GM23338 (cell line): ENCODE results near the gene ATG4C. TPM values are rescaled to one million over a fixed set of nuclear protein-coding genes. Genes with fewer than 3 reads are reported as not detected.

Experiments
- ATAC-seq: fragments of 200-7000 bp; cut with Tn5 transposase; 3 replicates; pipeline ENCODE4 v1.9.1; 2020
- DNase-seq: peaks from one replicate; pipeline ENCODE4 v3.0.0-alpha.2; 2015; ENCODE audit warnings: low spot score
- H2AFZ ChIP-seq: fragments of 200-600 bp; sonication (generic); 2 replicates; pipeline ENCODE4 v1.8.0; 2016; ENCODE audit warnings: antibody characterized with exemption, mild to moderate bottlenecking, moderate library complexity
- H3F3A ChIP-seq: fragments of 200-600 bp; sonication (generic); replicated peaks from 2 replicates; pipeline ENCODE4 v1.8.0; 2017; ENCODE audit warnings: antibody characterized with exemption, mixed run types, low read depth
- H3K27ac ChIP-seq: fragments of 200-600 bp; sonication (generic); 2 replicates; pipeline ENCODE4 v1.6.1; 2016; ENCODE audit warnings: low read depth
- H3K27me3 ChIP-seq: fragments of 200-600 bp; sonication (generic); 2 replicates; pipeline ENCODE4 v1.8.0; 2016; ENCODE audit warnings: mild to moderate bottlenecking, mixed run types, moderate library complexity; ENCODE audit not compliant: insufficient read depth
- H3K36me3 ChIP-seq: fragments of 200-600 bp; sonication (generic); 2 replicates; pipeline ENCODE4 v1.8.0; 2016; ENCODE audit warnings: mild to moderate bottlenecking; ENCODE audit not compliant: insufficient read depth
- H3K4me1 ChIP-seq: fragments of 200-600 bp; sonication (generic); 2 replicates; pipeline ENCODE4 v1.8.0; 2016; ENCODE audit warnings: mild to moderate bottlenecking, moderate library complexity; ENCODE audit not compliant: insufficient read depth
- H3K4me2 ChIP-seq: fragments of 200-600 bp; sonication (generic); 2 replicates; pipeline ENCODE4 v1.7.1; 2017; ENCODE audit warnings: mixed run types
- H3K4me3 ChIP-seq: fragments of 200-600 bp; sonication (generic); 2 replicates; pipeline ENCODE4 v1.6.1; 2016; ENCODE audit warnings: mixed run types
- H3K79me2 ChIP-seq: fragments of 200-600 bp; sonication (generic); replicated peaks from 2 replicates; pipeline ENCODE4 v1.8.0; 2017; ENCODE audit warnings: mild to moderate bottlenecking; ENCODE audit not compliant: insufficient read depth
- H3K9me2 ChIP-seq: fragments of 200-600 bp; sonication (generic); 2 replicates; pipeline ENCODE4 v1.8.0; 2017; ENCODE audit not compliant: insufficient read depth
- H4K20me1 ChIP-seq: fragments of 200-600 bp; sonication (generic); replicated peaks from 2 replicates; pipeline ENCODE4 v1.8.0; 2017; ENCODE audit warnings: mild to moderate bottlenecking; ENCODE audit not compliant: insufficient read depth
- H3K27ac Mint-ChIP-seq: 2 replicates; pipeline ENCODE4 v1.8.0; 2020; ENCODE audit warnings: inconsistent platforms, mild to moderate bottlenecking, moderate library complexity, mixed read lengths
- H3K27me3 Mint-ChIP-seq: 3 replicates; pipeline ENCODE4 v1.8.0; 2022; ENCODE audit warnings: low read depth, mild to moderate bottlenecking, moderate library complexity, mixed read lengths, inconsistent platforms; ENCODE audit not compliant: insufficient read depth, poor library complexity
- H3K36me3 Mint-ChIP-seq: 3 replicates; pipeline ENCODE4 v1.8.0; 2021; ENCODE audit warnings: low read depth, mild to moderate bottlenecking, inconsistent platforms, moderate library complexity, mixed read lengths
- H3K4me1 Mint-ChIP-seq: 3 replicates; pipeline ENCODE4 v1.8.0; 2020; ENCODE audit warnings: mild to moderate bottlenecking, inconsistent platforms, mixed read lengths
- H3K4me3 Mint-ChIP-seq: 3 replicates; pipeline ENCODE4 v1.8.0; 2021; ENCODE audit warnings: moderate library complexity, mild to moderate bottlenecking, inconsistent platforms, mixed read lengths
- H3K9me3 Mint-ChIP-seq: 3 replicates; pipeline ENCODE4 v1.8.0; 2020; ENCODE audit warnings: moderate library complexity, mild to moderate bottlenecking, inconsistent platforms, mixed read lengths
- CREB1 ChIP-seq: fragments of 250-450 bp; sonication (Bioruptor Pico); IDR thresholded peaks from 2 replicates; pipeline ENCODE4 v1.5.0; 2020; ENCODE audit warnings: low read depth, mild to moderate bottlenecking, moderate library complexity
- EZH2 ChIP-seq: fragments of 200-600 bp; sonication (generic); IDR thresholded peaks from one replicate; pipeline ENCODE4 v1.8.0; 2017; ENCODE audit warnings: antibody characterized with exemption, mild to moderate bottlenecking, low read depth; ENCODE audit not compliant: unreplicated experiment
- EZH2phosphoT487 ChIP-seq: fragments of 200-600 bp; sonication (generic); IDR thresholded peaks from one replicate; pipeline ENCODE4 v1.8.1; 2018; ENCODE audit warnings: antibody characterized with exemption; ENCODE audit not compliant: unreplicated experiment
- JUNB ChIP-seq: IDR thresholded peaks from one replicate; pipeline ENCODE4 v1.6.1; 2016; ENCODE audit warnings: antibody characterized with exemption; ENCODE audit not compliant: unreplicated experiment
- NANOG ChIP-seq: IDR thresholded peaks from 2 replicates; pipeline ENCODE4 v1.6.1; 2016; ENCODE audit warnings: antibody characterized with exemption, borderline replicate concordance
- POLR2AphosphoS5 ChIP-seq: IDR thresholded peaks from 2 replicates; pipeline ENCODE4 v1.6.1; 2016; ENCODE audit warnings: antibody characterized with exemption, low read depth
- ZNF114 ChIP-seq: fragments of 250-450 bp; sonication (Bioruptor Pico); IDR thresholded peaks from 2 replicates; pipeline ENCODE4 v1.5.0; 2020; ENCODE audit warnings: mild to moderate bottlenecking, moderate library complexity
- polyA plus RNA-seq: library from polyadenylated mRNA; unstranded; fragments of >200 nt; fragmentation: Nextera tagmentation; extraction: Ambion mirVana; gene quantifications from 2 replicates; pipeline ENCODE4 v1.2.1, GENCODE V29; 2016
- total RNA-seq: library from RNA; depleted of rRNA; stranded (reverse); fragments of >200 nt; shearing (Covaris generic); gene quantifications from 2 replicates; pipeline ENCODE4 v1.2.3, GENCODE V29; 2014
- TF ChIP-seq, protein P1 (sequence below): IDR thresholded peaks from 2 replicates; pipeline ENCODE4 v1.6.1; 2016; ENCODE audit warnings: antibody characterized with exemption
- TF ChIP-seq, protein P2 (sequence below): IDR thresholded peaks from one replicate; pipeline ENCODE4 v1.6.1; 2018; ENCODE audit warnings: antibody characterized with exemption; ENCODE audit not compliant: unreplicated experiment

Gene ATG4C
- total and polyA plus RNA-seq, 2 experiments from 2014 or later, result 15.7 to 18.6 TPM

DNA sequence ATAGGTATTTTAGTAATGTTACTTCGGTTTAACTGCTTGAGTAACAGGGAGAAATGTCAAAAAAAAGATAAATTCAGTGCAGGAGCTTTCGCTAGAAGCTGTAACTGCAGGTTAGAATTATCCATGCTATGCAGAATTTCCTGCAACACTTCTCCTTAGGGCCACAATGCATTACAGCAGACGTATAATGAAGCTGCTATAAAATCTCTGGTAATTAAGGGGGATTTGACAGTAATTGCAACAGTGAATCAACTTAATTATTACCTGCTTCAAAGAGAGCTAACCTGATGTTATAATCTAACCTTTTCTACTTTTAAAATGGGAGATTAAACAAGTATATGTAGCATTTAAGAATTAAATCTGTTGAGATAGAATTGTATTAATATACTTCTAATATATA lies 92.6 kb downstream of the ATG4C start:
- Histone ChIP-seq H3K79me2 (no peaks in the 10 kb centered on the region), H2AFZ (no peak overlapping the region), H3K4me2 (no peak overlapping the region), H3K4me3 (no peak overlapping the region), H3K4me1 (no peaks in the 10 kb centered on the region), H3K27ac (no peak overlapping the region), H4K20me1 (no peaks in the 10 kb centered on the region), H3K36me3 (no peaks in the 10 kb centered on the region), H3K9me2 (no peaks in the 10 kb centered on the region), H3F3A (no peaks in the 10 kb centered on the region), H3K27me3 (no peaks in the 10 kb centered on the region)
- no peaks in the 10 kb centered on the region for H3K4me1 Mint-ChIP-seq
- DNase-seq (no peak), ATAC-seq (no peak)
- H3K27me3 Mint-ChIP-seq, result no peaks in the 10 kb centered on the region
- no peak overlapping the region for H3K4me3 Mint-ChIP-seq
- H3K36me3 Mint-ChIP-seq, result no peaks in the 10 kb centered on the region; the same call in 2 of the 3 replicates
- H3K9me3 Mint-ChIP-seq, result peaks cover 2% of the 10 kb centered on the region; the same call in 1 of the 3 replicates
- no peak overlapping the region for H3K27ac Mint-ChIP-seq
- TF ChIP-seq NANOG (no peak), JUNB (no peak), EZH2 (no peak), CREB1 (CRISPR knock-in tag) (no peak)
- TF ChIP-seq, protein P1, sequence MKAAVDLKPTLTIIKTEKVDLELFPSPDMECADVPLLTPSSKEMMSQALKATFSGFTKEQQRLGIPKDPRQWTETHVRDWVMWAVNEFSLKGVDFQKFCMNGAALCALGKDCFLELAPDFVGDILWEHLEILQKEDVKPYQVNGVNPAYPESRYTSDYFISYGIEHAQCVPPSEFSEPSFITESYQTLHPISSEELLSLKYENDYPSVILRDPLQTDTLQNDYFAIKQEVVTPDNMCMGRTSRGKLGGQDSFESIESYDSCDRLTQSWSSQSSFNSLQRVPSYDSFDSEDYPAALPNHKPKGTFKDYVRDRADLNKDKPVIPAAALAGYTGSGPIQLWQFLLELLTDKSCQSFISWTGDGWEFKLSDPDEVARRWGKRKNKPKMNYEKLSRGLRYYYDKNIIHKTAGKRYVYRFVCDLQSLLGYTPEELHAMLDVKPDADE, result no peak
- TF ChIP-seq, protein P2, sequence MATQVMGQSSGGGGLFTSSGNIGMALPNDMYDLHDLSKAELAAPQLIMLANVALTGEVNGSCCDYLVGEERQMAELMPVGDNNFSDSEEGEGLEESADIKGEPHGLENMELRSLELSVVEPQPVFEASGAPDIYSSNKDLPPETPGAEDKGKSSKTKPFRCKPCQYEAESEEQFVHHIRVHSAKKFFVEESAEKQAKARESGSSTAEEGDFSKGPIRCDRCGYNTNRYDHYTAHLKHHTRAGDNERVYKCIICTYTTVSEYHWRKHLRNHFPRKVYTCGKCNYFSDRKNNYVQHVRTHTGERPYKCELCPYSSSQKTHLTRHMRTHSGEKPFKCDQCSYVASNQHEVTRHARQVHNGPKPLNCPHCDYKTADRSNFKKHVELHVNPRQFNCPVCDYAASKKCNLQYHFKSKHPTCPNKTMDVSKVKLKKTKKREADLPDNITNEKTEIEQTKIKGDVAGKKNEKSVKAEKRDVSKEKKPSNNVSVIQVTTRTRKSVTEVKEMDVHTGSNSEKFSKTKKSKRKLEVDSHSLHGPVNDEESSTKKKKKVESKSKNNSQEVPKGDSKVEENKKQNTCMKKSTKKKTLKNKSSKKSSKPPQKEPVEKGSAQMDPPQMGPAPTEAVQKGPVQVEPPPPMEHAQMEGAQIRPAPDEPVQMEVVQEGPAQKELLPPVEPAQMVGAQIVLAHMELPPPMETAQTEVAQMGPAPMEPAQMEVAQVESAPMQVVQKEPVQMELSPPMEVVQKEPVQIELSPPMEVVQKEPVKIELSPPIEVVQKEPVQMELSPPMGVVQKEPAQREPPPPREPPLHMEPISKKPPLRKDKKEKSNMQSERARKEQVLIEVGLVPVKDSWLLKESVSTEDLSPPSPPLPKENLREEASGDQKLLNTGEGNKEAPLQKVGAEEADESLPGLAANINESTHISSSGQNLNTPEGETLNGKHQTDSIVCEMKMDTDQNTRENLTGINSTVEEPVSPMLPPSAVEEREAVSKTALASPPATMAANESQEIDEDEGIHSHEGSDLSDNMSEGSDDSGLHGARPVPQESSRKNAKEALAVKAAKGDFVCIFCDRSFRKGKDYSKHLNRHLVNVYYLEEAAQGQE, result no peak

DNA sequence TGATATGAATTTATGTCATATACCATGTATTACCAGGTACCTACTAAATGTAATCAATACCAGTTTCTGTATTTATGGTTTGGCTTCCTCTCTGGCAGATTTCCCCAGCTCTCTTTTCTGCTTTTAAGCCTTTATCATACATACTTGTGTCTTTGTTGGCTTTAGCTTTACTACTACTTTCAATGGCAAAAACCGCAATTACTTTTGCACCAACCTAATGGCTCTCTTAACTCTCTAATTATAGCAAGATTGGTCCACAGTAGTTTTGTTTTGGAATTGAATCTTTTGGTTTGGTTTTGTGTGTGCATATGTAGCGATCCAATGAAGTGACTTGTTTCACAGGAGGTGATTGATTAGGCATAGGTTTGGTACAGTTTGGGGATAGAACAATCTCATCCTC lies 93.6 kb downstream of the ATG4C start:
- Histone ChIP-seq H3K4me1 (peaks cover 8% of the 10 kb centered on the region; the same call in 1 of the 2 replicates), H3F3A (no peaks in the 10 kb centered on the region), H3K27me3 (no peaks in the 10 kb centered on the region), H4K20me1 (no peaks in the 10 kb centered on the region), H2AFZ (0 out of 2 replicates have a peak overlapping the region, but pooled peaks have one; percentile 15), H3K79me2 (no peaks in the 10 kb centered on the region), H3K9me2 (no peaks in the 10 kb centered on the region), H3K4me3 (no peak overlapping the region), H3K27ac (no peak overlapping the region), H3K4me2 (no peak overlapping the region), H3K36me3 (no peaks in the 10 kb centered on the region)
- H3K27ac Mint-ChIP-seq, result no peak overlapping the region
- no peaks in the 10 kb centered on the region; the same call in 2 of the 3 replicates for H3K36me3 Mint-ChIP-seq
- H3K4me3 Mint-ChIP-seq, result no peak overlapping the region
- peaks cover 2% of the 10 kb centered on the region; the same call in 1 of the 3 replicates for H3K9me3 Mint-ChIP-seq
- peaks cover 5% of the 10 kb centered on the region; the same call in 2 of the 3 replicates for H3K4me1 Mint-ChIP-seq
- no peaks in the 10 kb centered on the region for H3K27me3 Mint-ChIP-seq
- no peak for ATAC-seq
- no peak for DNase-seq
- TF ChIP-seq, protein P1, result no peak
- TF ChIP-seq EZH2phosphoT487, result no peak
- TF ChIP-seq, protein P2, result no peak
- TF ChIP-seq CREB1 (CRISPR knock-in tag), result no peak
- TF ChIP-seq POLR2AphosphoS5, result no peak
- TF ChIP-seq ZNF114, result no peak
